Inflammatory macrophage treated with lipopolysaccharide for 1 hour (primary cell): ENCODE results near the gene PRR7.
A peak's percentile ranks its signal among the peaks of the same experiment; 100 is the strongest.

Experiments used
- DNase-seq, 2 donors: peaks; one replicate each; pipeline ENCODE4 v3.0.0-alpha.2; 2020 to 2022

PRR7 gene

DNA sequence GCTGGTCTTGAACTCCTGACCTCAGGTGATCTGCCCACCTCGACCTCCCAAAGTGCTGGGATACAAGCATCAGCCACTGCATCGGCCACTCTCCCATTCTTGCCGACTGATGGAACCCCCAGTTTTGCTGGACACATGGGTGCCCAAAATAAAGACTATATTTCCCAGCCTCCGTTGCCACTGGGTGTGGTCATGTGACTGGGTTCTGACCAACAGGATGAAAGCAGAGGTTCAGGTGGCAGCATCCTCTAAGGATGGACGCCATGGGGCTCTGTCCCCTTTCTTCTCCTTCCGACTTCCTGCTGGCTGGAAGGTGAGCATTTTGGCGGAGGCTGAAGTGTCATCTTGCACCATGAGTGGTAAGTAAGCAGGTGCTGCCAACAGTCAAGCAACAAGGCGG lies 40.5 kb downstream of the PRR7 start:
- DNase-seq, result no peak

DNA sequence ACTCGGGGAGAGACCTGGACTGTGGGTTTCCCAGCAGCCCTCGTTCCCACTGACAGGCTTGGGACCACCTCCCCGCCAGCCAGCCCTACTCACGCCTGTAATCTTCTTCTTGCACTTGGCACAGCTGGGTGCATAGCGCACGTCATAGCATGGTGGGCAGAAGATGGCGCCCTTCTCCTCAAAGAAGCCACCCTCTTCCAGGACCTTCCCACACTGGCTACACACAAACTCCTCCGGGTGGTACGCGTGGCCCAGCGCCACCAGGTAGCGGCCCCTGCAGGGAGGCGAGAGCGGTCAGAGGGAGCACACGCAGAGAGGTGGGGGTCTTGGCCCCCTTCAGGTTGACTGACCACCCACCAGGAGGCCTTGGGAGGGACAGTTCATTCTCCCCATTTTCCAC lies 41.4 kb downstream of the PRR7 start:
- no peak for DNase-seq

DNA sequence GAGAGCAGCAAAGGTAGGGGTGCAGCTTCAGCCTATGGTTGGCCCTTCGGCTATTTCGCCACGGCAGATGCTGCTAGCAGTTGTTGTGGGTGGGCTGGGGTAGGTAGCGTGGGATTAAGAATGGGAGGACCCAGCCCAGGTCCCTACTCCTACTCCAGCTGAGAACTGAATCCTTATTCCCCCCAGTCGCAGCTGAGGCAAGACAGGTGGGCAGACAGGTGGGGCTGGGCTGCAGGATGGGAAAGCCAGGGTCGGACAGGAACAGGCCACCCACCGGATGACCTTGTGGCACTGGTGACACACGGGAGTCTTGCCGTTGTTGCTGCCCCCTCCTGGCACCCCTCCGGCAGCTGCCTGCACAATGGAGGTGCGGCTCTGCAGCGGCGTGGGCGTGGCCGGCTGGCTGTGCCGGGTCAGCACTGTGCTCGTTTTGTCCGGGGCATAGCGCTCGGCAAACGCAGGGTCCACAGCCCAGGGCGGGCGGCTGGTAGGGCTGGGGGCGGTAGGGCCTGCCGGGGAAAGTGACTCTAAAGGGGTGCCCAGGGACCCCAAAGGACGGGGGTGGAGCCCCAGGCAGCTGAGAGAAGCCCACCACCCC lies 42.6 kb downstream of the PRR7 start:
- no peak for DNase-seq

DNA sequence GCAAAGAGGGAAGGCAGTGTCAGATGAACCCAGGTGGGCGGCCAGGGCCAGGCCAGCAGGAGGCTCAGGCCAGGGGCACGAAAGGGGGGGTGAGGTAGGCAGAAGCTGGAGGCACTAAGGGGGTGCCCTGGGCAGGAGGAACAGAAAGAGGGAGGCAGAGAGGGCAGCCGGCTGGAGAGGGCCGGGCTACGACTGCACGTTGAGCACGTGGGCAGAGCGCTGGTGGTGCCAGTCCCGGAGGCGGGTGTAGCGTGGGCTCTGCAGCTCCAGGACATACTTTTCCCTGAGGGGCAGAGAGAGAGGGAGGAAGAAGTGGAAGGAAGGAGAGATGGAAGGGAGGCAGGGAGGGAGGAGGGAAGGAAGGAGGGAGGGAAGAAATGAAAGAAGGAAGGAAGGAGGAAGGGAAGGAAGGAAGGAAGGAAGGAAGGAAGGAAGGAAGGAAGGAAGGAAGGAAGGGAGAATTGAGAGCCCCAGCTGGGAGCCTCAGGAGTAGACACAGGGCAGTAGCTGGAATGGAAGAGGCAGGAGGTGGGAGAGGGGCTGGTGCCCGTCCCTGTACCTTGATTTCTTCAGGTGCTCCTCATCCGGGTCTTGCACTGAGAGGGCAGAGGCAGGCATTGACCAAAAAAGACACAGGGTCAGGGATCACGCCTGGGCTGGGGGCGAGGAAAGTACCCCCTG lies 43.8 kb downstream of the PRR7 start:
- DNase-seq, result no peak

DNA sequence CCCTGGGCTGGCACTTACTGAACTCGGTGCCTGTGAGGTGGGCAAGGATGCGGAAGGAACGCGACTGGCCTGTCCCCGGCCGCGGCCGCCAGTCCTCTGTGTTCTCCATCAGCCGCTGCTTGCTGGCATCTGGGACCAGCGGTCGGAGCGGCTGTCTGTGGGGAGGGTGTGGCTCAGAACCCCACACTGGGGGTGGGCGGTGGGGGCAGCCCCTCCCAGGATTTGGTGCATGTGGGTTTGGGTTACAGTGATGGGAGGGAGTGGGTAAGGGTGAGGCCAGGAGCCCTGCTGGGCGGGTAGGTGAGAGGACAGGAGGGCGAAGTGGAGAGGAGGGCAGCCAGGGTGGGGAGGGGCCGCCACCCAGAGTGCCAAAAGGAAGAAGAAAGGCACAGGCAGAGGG lies 44.4 kb downstream of the PRR7 start:
- DNase-seq, result no peak

DNA sequence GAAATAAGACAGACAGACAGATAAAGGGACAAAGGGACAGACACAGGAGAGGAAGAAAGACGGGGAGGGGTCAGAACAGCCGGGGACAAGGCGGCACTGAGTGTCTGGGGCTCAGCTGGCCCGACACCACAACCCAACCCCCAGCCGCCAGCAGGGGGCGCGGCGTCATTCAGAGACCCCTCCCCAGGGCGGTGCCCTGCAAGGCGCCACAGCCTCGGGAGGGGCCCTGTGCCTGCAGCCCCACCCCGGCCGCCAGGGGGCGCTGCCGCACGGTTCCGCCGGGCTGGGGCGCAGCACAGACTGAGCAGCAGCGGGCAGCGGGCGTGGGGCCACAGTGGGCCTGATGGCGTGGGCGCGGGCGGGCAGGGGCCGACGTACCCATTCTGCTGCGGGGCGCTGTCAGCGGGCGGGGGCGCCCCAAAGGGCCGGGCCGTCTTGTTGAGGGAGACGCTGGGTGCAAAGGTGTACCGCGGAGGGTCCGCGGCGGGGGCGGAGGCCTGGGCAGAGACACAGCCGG lies 44.9 kb downstream of the PRR7 start:
- no peak for DNase-seq

DNA sequence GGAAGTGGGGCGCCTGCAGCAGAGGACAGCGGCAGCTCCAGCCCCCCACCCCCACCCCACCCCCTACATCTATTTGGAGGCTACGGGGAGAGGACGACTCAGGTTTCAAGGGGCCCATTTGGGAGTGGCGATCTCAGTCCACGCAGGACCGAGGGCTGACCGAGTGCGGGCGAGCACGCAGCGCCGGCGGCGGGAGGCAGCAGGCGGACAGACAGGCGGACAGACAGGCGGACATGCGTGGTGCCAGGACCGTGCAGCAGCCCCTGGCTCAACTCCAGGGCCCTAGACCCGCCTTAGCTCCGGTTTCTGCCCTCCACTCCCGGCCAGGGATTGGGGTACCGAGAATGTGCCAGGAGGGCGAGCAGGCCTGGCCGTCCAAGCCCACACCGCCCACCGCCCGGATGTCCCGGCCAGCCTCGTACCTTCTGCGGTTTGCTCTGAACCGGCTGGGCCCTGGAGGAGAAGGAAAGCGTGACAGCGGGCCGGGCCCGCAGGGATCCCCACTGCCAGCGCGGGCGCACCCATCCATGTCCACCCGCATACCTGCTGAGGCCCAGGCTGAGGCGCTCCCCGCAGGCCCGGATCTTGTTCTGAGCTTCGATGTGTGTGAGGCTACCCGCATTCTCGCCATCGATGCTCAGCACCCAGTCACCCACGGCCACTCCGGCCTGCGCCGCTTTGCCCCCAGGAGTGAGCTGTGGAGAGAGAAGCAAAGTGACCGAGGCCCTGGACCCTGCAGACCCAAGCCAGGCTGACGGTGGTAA lies 45.6 kb downstream of the PRR7 start:
- DNase-seq, result no peak

DNA sequence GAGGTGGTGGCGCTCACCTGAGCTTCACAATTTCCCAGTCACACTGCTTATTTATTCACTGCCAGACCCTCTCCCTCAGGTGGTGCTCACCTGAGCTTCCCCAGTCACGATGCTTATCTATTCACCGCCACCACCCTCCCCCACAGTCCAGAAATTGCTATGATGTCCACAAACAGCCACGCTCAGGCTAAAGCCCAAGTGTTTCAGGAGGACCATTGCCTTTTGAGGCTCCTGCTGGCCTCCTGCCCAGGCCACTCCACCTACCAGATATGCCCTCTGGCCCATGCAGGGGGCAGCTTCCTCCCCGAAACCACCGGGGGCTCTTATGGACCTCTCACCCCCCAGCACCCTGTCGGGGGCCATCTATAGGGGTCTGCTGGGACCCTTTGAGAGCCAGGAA lies 46.2 kb downstream of the PRR7 start:
- DNase-seq, result no peak

DNA sequence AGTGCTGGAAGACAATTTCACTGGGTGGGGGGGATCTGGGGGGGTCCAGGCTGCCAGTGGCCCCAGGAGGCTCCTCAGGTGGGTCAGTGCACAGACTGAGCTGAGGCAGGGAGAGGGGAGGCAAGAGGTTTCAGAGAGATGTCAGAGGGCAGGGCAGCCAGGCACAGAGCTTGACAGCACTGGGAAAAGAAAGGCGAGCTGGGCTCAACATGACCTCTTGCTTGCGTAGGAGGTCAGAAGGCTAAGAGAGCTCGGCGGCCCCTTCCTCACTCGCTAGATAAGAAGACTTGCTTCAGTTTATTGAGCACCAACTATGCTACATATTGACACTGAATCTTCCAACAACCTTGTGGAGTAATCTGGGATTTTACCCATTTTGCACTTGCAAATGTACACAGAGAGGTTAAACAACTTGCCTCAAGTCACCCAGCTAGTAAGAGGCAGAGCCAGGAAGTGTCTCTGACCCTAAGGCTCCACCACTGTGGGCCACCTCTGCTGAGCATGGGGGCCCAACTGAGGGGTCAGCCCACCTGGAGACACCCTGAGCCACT lies 47.3 kb downstream of the PRR7 start:
- DNase-seq, result peak; percentile 85 to 89

DNA sequence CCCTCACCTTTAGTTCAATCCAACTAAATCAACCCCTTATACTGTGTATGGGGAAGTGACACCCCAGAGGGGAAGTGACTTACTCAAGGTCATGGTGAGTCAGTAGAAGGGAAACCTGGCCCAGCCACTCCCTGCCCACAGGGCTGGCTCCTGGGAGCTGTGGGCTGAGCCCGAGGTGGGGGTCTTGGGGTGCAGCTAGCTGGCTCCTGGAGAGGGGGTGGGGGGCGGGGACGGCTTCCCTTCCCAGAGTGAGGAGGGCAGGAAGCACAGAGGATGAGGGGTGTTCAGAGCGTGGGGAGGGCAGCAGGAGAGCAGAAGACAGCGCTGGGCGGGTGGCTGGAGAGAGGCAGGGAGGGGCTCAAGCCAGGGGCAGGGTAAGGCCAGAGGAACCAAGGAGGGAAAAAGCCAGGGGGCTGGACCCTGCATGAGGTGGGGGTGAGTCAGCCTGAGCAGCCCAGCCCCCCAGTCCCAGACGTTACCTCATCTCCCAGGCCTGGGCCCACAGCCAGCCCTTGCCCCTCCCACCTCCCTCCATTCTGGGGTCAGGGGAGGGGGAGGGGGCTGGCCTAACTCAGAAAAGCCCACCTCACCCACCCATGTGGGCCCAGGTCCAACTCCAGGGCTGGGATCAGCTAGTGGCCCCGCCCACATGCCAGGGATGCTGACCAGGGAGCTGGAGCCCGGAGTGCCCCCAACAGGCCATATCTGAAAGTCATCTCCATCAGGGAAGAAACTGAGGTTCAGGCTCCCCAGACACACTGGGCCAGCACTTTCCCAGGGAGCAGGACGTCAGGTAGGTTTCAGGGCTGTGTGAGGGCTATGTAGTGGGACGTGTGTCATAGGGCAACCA lies 48.0 kb downstream of the PRR7 start:
- peak; percentile 88 to 91 for DNase-seq

DNA sequence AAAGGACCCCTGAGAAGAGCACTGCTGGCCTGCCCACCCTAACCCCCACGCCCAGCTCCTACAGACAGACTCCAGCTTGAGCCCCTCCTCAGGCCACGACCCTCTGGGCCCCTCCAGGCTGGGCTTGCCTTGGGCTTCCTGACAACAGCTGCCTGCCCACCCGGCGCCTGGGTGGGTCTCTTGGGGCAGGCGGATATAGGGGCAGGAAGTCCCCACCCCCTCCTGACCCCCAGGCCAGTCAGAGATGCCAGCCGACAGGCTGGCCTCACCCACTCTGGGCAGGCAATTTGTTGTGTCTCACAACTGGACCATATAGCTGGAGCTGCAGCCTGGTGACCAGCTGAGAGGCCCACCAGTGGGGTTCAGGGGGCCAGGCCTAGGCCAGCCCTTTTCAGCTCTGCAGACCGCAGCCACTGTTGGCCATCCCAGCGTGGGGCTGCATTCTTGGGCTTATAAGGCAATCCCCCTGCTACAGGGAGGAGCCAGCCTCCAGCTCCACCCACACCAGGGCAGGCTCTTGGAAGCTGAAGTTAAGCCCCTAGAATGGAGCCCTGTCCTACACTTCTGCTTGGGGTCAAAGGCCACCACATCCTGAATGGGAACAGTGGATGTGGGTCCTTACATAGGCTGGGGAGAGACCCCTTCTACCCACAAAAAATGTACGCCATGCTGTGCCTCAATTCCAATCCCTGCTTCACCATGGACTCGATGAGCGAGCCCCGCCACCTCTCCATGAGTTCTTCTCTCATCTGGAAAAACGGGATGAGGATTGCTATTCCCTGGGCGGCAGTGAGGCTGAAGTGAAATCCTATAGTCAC lies 48.8 kb downstream of the PRR7 start:
- peak; percentile 50 to 58 for DNase-seq

DNA sequence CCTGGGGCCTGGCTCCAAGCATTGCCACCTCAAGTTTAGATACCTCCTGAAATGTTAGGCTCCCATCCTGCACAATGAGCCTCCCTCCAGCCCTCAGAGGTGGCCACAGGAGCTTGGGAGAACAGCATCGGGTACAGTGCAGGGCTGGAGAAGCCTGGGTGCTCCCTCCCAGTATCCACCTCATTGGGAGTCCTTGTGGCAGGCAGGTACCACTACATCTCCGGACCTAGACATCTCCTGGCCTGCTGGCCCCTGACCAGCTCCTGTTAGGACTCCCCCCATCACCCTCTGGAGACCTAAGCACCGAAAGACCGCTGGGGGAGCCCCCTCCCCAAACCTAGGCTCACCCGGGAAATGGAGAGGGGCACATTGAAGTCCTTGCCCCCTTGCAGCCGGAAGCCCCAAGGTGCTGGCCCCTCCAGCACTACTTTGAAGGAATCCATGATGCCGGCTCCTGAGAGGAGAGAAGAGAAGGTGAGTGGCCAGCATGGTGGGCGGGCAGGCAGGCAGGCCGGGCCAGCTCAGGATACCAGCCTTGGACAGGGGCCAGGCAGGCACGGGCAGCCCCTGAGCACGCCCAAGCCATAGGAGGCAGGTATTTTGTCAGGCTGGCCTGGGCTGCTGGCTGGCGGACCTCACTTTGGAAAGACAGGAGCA lies 49.6 kb downstream of the PRR7 start:
- no peak for DNase-seq

DNA sequence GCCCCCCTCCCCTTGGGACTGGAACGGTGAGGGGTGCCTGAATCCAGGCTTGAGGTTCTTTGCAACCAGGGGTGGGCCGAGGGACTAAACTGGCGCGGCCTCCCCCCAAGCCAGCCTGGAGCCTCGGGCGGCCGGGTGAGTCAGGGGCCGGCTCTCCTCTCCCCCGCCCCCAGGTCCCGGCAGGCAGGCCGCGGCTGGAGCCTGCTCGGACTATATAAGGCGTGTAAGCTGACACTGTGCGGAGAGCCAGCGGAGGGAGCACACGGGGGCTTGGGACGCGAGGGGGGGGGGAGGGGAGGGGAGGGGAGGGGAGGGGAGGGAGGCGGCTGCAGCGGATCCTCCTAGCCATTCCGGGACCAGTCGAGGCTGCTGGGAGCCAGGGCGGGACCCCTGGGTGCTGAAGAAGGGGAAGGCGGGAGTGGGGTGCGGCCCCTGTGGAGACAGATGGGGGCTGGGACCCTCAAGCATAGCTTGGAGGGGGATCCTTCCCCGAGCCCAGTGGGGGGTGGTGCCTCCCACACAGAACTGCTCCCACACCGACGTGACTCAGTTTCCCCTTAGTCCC lies 50.2 kb downstream of the PRR7 start:
- DNase-seq, result peak in 1 of 2 donors; percentile 49

DNA sequence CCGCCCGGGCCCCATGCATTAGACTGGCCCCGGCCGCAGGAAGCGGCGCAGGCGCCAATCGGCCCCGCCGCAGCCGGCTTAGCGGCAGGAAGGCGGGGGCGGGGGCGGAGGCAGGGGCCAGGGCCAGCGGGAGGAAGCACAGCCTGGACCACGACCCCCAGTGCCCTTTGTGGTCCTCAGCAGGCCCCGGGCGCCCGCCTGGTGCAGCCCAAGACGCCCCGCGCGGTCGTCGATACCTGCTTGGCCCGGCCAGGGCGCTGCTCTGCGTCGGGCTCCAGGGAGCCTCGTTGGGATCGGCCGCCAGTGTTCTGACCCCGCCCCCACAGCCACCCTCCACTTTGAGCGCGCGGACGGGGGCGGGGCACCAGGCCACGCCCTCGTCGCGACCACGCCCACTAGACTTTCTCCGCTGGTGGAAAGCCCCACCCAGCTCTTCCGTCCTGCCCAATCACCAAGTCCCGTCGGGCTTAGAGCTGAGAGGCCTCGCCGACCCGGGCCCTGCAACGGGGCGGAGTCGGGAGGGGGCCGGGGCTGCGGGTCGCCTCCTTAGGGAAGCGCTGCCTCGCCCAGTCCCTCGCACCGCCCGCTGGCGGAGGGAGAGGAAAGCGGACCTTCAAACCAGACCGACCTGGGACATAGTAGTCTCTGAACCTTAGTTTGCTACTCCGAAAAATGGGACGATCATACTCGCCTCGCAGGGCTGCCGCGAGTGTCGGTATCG lies 50.8 kb downstream of the PRR7 start, which contains the start of gene PDLIM7:
PDLIM7 (minus strand) TSS at position 313 of the 721 bp plus-strand sequence. CDS start 1,092 bp downstream, outside the sequence.
- DNase-seq, result peak; percentile 95 to 98

DNA sequence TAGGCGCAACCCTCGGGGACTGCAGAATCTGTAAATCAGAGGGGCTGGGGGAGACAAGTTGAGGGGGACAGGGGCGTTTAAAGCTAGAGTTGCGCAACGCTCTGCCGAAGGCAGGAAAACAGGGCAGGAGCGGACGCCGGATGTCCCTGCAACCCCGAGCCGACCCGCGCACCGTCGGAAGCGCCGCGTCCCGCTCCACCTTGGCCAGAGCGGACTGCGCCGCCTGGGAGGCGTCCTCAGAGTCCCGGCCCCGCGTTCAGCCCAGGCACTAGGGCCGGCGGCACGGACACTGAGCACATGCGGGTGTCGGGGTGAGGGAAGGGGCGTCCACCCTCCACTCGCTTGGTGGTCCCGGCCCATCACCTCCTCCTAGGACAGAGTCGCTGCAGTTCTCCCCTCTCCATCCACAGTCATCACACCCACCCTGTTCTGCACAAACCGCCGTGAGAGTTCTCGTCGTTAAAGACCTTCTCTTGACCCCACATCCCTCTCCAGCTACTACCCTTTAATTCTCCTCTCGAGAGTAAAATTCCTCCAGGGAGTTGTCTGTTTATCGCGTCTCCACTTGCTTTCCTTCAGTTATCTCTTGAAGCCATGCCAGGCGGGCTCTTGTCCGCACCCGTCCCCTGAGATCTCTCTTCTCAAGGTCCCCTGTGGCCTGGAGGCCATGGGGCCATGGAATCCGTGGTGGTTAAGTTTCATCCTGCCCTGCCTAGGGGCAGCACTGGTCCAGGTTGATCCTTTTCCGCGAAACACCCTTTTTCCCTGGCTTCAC lies 51.6 kb downstream of the PRR7 start:
- no peak for DNase-seq

DNA sequence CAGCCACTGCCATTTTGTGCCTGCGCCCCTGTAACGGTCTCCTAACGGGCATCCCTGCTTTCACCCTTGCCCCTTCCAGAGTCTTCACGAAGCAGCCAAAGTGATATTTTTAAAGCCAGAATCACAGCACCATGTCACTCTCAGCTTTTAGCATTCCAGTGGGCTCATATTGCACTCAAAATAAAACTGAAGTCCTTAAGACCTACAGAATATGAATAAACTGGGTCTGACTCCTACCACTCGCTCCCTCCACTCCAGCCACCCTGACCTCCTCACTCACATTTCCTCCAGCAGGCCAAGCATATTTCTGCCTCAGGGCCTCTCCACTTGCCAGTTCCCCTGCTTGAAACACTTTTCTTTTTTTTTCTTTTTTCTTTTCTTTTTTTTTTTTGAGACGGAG lies 53.2 kb downstream of the PRR7 start:
- DNase-seq, result no peak

DNA sequence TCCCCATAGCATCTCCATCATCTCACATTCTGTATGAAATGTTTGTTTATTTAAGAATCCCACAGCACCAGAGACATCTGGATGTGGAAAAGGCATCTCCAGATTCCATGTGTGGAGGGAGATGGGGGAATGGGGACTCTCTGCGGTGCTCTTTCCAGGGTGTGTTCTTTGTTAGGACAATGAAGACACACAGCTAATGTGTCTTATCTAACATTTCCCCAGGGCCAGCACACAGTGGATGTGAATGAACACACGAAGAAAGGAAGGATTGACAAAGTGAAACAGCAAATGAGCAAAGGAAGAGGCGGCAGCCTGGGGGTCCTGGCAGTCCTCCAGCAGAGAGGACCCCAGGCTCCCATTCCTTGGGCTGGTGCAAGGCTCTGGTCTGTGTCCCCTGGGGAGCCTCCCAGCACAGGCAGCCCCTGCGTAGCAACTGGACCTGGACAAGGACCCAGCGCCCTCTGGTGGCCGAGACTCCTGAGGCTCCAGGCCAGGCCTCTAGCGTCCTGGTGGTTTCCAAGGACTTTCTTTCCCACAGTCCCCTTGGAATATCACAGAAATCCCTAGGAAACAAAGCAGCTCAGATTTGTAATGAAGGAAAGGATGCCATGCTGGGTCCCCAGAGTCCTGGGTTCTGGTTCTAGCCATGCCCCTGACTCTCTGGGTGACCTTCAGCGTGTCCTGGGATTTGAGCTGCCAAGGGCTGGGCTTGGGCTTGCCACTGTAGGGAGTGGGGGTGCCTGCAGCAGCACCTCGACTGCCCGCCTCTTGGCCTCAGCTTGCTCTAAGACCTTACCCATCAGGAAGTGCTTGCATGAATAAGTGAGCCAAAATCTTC lies 54.3 kb downstream of the PRR7 start:
- peak; percentile 61 to 94 for DNase-seq
